Hepatocyte (in vitro differentiated cells): ENCODE measurements around the gene GABRA1.

Experiments
- EZH2 ChIP-seq: fragments of 200-600 bp; sonication (generic); IDR thresholded peaks from 2 replicates; pipeline ENCODE4 v1.6.1; 2016; ENCODE audit warnings: antibody characterized with exemption, mild to moderate bottlenecking, borderline replicate concordance
- TF ChIP-seq, protein P1 (sequence below): fragments of 200-600 bp; sonication (generic); IDR thresholded peaks from 2 replicates; pipeline ENCODE4 v1.5.1; 2016; ENCODE audit warnings: antibody characterized with exemption, mild to moderate bottlenecking; ENCODE audit not compliant: poor library complexity

DNA sequence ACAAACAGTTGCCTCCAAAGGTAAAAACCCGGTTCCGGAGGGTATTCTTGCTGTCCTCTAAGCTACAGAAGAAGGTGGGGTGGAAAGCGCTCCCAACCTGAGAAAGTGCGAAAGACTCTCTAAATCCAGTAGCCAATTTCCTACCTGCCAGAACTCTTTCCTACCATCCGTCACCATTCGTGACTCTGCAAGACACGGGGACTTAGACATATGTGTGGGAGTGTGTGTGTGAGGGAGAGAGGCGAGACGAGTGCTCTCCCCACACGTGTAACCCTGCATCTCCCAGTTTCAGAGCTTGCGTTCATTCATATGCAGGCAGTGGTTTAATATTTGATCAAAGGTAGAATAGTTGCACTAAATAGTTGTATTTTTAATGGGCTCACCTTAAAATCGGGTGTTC lies 473 bp upstream of the GABRA1 start:
- TF ChIP-seq, protein P1, sequence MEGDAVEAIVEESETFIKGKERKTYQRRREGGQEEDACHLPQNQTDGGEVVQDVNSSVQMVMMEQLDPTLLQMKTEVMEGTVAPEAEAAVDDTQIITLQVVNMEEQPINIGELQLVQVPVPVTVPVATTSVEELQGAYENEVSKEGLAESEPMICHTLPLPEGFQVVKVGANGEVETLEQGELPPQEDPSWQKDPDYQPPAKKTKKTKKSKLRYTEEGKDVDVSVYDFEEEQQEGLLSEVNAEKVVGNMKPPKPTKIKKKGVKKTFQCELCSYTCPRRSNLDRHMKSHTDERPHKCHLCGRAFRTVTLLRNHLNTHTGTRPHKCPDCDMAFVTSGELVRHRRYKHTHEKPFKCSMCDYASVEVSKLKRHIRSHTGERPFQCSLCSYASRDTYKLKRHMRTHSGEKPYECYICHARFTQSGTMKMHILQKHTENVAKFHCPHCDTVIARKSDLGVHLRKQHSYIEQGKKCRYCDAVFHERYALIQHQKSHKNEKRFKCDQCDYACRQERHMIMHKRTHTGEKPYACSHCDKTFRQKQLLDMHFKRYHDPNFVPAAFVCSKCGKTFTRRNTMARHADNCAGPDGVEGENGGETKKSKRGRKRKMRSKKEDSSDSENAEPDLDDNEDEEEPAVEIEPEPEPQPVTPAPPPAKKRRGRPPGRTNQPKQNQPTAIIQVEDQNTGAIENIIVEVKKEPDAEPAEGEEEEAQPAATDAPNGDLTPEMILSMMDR = no peak
- TF ChIP-seq EZH2 = no peak
